LNCaP clone FGC (cell line): ENCODE measurements around the gene PLCH2.

Source experiments
- DNase-seq: peaks from one replicate; pipeline ENCODE4 v3.0.0-alpha.2; 2011; ENCODE audit warnings: low read depth
- H3K4me3 ChIP-seq: 2 replicates; pipeline ENCODE4 v1.5.1; 2011; ENCODE audit warnings: mild to moderate bottlenecking, low read depth, low read length, control low read depth
- TF ChIP-seq, protein P1 (sequence below): IDR thresholded peaks from 2 replicates; pipeline ENCODE4 v1.5.1; 2012; ENCODE audit warnings: mild to moderate bottlenecking; ENCODE audit not compliant: control insufficient read depth, insufficient read depth; ENCODE audit errors: extremely low read depth

The PLCH2 gene, protein sequence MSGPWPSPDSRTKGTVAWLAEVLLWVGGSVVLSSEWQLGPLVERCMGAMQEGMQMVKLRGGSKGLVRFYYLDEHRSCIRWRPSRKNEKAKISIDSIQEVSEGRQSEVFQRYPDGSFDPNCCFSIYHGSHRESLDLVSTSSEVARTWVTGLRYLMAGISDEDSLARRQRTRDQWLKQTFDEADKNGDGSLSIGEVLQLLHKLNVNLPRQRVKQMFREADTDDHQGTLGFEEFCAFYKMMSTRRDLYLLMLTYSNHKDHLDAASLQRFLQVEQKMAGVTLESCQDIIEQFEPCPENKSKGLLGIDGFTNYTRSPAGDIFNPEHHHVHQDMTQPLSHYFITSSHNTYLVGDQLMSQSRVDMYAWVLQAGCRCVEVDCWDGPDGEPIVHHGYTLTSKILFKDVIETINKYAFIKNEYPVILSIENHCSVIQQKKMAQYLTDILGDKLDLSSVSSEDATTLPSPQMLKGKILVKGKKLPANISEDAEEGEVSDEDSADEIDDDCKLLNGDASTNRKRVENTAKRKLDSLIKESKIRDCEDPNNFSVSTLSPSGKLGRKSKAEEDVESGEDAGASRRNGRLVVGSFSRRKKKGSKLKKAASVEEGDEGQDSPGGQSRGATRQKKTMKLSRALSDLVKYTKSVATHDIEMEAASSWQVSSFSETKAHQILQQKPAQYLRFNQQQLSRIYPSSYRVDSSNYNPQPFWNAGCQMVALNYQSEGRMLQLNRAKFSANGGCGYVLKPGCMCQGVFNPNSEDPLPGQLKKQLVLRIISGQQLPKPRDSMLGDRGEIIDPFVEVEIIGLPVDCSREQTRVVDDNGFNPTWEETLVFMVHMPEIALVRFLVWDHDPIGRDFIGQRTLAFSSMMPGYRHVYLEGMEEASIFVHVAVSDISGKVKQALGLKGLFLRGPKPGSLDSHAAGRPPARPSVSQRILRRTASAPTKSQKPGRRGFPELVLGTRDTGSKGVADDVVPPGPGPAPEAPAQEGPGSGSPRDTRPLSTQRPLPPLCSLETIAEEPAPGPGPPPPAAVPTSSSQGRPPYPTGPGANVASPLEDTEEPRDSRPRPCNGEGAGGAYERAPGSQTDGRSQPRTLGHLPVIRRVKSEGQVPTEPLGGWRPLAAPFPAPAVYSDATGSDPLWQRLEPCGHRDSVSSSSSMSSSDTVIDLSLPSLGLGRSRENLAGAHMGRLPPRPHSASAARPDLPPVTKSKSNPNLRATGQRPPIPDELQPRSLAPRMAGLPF (N-terminal part only)

DNA sequence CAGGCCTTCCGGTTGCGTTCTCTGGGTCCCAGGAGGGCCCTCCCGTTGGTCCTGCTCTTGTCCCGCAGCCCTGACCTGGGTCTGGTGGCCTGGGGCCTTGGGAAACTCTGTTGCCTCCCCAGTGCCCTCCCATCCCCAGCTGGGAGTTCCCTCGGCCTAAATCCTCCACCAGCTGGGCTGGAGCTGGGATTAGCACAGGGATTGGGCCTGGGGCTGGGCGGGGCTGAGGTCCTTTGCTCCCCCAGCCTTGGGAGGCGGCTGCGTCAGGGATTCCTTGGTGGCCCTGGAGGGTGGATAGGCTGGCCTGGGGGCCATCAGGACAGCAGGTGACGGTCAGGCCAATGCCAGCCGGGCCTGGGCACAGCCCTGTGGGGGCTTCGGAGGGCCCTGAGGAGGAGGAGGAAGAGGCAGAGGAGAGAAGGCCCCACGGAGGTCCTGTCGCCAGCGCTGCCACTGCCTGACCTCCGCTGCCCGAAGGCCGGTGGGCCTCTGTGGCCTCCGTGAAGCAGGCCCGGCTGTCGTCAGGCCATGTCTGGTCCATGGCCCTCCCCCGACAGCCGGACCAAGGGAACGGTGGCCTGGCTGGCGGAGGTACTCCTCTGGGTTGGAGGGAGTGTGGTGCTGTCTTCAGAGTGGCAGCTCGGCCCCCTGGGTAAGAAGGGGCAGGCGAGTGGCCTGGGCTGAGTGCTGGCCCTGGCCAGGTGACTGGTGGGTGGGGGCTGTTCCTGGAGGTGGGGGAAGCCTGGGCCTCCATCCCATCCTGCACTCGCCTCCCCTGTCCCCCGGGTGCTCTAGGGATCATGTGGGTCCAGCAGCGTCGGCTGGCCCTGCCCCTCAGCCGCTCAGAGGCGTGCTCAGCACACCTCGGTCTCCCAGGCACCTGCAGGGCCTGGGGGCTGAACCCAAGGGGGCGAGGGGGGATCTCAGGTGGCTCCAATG, at the start of gene PLCH2:
PLCH2 (plus strand) TSS at position 229 of the 939 bp plus-strand sequence; CDS start at position 529, 300 bp downstream.
- no peak within 1 kb of the TSS for H3K4me3 ChIP-seq
- DNase-seq, result no peak
- TF ChIP-seq, protein P1, sequence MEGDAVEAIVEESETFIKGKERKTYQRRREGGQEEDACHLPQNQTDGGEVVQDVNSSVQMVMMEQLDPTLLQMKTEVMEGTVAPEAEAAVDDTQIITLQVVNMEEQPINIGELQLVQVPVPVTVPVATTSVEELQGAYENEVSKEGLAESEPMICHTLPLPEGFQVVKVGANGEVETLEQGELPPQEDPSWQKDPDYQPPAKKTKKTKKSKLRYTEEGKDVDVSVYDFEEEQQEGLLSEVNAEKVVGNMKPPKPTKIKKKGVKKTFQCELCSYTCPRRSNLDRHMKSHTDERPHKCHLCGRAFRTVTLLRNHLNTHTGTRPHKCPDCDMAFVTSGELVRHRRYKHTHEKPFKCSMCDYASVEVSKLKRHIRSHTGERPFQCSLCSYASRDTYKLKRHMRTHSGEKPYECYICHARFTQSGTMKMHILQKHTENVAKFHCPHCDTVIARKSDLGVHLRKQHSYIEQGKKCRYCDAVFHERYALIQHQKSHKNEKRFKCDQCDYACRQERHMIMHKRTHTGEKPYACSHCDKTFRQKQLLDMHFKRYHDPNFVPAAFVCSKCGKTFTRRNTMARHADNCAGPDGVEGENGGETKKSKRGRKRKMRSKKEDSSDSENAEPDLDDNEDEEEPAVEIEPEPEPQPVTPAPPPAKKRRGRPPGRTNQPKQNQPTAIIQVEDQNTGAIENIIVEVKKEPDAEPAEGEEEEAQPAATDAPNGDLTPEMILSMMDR, result no peak

DNA sequence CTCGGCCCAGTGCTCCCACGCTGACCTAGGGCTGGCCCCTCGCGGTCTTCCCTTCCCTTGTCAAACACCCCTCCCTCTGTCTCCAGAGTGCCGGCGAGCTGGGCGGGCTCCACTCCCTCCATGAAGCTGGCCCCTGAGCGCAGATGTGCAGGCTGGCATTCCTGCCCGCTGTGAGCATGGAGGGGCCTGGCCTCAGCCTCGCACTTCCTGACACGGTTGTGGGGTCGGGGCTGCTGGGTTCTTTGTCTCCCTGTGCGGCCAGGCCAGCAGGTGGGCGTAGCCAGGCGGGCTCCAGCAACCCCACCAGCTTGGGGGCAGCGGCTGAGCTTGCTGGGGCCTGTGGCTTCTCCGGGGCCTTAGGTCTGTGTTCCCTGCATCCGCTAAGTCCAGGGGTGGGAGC, 49.5 kb upstream of the PLCH2 start:
- no peak for DNase-seq
- TF ChIP-seq, protein P1, result no peak
- H3K4me3 ChIP-seq, result no peak overlapping the region

DNA sequence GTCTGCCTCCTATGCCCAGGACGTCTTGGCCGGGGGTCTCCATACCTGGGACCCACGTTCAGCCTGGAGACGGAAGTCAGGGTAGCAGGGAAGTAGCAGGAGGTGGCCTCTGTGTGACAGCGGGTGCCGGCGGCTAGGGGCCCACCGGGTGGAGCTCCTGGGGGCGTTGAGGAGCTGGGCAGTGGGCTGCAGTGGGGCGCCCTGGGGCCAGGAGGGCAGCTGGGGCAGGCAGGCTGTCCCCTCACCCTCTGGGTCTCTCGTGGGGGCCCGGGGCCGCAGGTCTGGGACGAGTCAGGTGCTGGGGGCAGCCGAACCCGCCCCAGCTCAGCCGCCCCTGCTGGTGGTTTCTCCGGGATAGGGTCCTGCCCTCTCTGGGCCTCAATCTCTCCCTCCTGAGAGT, 49.0 kb upstream of the PLCH2 start:
- TF ChIP-seq, protein P1, result no peak
- DNase-seq, result no peak
- no peak overlapping the region for H3K4me3 ChIP-seq

DNA sequence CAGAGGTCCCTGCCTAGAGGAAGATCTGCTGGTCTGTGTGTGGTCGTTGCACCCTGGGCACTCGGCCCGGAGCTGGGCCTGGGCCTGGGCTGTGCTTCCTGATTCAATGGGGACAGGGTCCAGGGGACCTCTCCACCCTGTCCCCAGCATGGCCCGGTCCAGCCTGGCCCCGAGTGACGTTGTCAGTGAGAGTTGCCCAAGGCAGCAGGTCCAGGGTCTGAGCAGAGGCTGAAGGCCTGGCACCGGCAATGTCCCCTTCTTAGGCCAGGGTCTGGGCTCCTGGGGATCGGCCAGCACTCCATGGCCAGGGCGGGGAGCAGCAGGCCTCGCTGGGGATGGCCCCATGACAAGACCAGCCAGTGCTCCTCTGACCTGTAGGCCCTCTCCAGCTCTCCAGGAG, 48.1 kb upstream of the PLCH2 start:
- TF ChIP-seq, protein P1, result no peak
- no peak overlapping the region for H3K4me3 ChIP-seq
- DNase-seq, result no peak

DNA sequence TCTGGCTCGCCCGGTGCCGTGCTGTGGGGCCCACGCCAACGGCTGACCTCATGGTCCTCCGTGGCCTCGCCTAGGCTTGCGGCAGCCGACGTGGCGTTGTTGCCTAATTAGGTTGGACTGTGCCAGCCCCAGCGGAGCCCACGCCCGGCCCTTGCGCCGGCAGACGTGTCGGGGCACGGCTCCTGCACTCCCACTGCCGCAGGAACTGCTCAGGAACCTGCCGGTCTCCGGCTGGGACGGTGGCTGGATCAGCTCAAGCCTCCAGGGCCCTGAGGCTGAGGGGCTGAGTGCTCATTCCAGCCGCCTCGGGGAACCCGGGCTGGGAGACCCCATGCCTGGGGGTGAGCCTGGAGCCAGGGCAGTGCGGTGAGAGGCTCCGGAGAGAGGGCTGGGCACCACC, 47.6 kb upstream of the PLCH2 start:
- TF ChIP-seq, protein P1, result no peak
- no peak for DNase-seq
- H3K4me3 ChIP-seq, result no peak overlapping the region
